ENCODE results near the gene SCRT2. TPM values are rescaled to one million over a fixed set of nuclear protein-coding genes. Genes with fewer than 3 reads are reported as not detected.

The SCRT2 gene
- total and polyA plus RNA-seq, 2 of the 8 experiments (the other 6 are each of a cell fraction or from before 2014, with no cell fraction given), result 0.12 to 0.34 TPM

DNA sequence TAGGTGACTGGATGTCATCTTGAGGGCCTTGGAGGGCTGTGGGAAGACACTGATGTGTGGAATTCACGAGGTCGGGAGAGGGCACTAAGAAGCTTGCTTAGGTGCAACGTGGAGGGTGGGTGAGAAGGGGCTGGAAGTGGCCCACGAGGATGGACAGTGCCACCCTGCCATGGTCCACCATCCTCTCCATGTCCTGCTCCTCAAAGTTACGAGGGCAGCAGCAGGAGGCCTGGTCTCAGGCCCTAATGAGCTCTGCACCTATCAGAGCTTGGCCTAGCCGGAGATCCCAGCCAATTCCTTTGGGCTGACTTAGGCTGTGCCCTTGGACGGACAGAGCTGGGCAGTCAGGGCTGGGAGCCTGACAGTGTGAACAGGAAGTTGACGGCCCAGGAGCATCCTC, 27.8 kb upstream of the SCRT2 start:
- no peaks in the 10 kb centered on the region for H3K79me1 ChIP-seq (ENCODE audit: low read depth, low read length)
- POLR2A ChIA-PET (ENCODE audit: partially characterized antibody), result interaction anchor here (1.2 to 1.6 kb wide), 2 partner anchors 52 to 160 kb away, joined by 3 to 4 read pairs; partner anchors contain the start of gene CSNK2A1
- H2AFZ ChIP-seq (ENCODE audit: low read length), result no peak overlapping the region
- H3K23me2 ChIP-seq (ENCODE audit: low read depth, low read length), result no peaks in the 10 kb centered on the region
- no peak for DNase-seq (ENCODE audit: low read depth in 1 of 2, low spot score in 2 of 2)
- H3K23ac ChIP-seq (ENCODE audit: insufficient read length), result no peak overlapping the region
- peaks cover 0 to 2% of the 10 kb centered on the region in 2 experiments; a peak in 2 of 4 replicates for H3K9me3 ChIP-seq (ENCODE audit: insufficient read depth in 2 of 2, low read depth in 1 of 2, low read length in 1 of 2)
- no peak overlapping the region for H4K8ac ChIP-seq (ENCODE audit: extremely low read depth, insufficient read depth, low read length)
- H4K91ac ChIP-seq (replicated peaks; ENCODE audit: insufficient read length, low read length), result no peak overlapping the region
- H3K79me2 ChIP-seq (ENCODE audit: control insufficient read depth in 1 of 2, insufficient read depth in 2 of 2, low read length in 2 of 2), result no peaks in the 10 kb centered on the region
- H2BK5ac ChIP-seq (ENCODE audit: low read depth, low read length), result no peak overlapping the region
- peaks cover 0 to 2% (median under 1%) of the 10 kb centered on the region in 4 experiments; a peak in 3 of 7 replicates for H3K27me3 ChIP-seq (replicated peaks in 1 of 4; ENCODE audit: control insufficient read depth in 3 of 4, extremely low read depth in 1 of 4, insufficient read depth in 3 of 4, low read length in 3 of 4)
- no peaks in the 10 kb centered on the region for H4K20me1 ChIP-seq (replicated peaks in 1 of 2; ENCODE audit: control insufficient read depth in 1 of 2, insufficient read depth in 2 of 2, low read length in 2 of 2)
- no peak overlapping the region for H2BK12ac ChIP-seq (ENCODE audit: low read depth, low read length)
- CTCF ChIA-PET (ENCODE audit: partially characterized antibody), result interaction anchor here (0.5 to 4.7 kb wide), 9 partner anchors 8 to 89 kb away, joined by 3 to 17 read pairs (median 3); no protein-coding TSS in a partner anchor
- H2AK5ac ChIP-seq (ENCODE audit: low read depth, low read length), result no peak overlapping the region
- no peak overlapping the region for H4K5ac ChIP-seq (ENCODE audit: insufficient read length, low read depth, low read length)
- WGBS, 2 experiments (ENCODE audit: extremely low coverage in 1 of 2, insufficient coverage in 1 of 2, insufficient read length in 1 of 2, insufficient replicate concordance in 2 of 2, low coverage in 1 of 2, low lambda C conversion rate in 2 of 2, missing lambda C conversion rate in 1 of 2), result 86% methylated on average over 8 of the region's 8 CpGs; no CpG with 5 or more reads in 1 of the 2 experiments
- H3K4me3 ChIP-seq (ENCODE audit: extremely low read depth in 1 of 4, insufficient read depth in 2 of 4, low read depth in 3 of 4, low read length in 4 of 4), result no peak overlapping the region
- H3K9ac ChIP-seq (replicated peaks in 1 of 4; ENCODE audit: extremely low read depth in 1 of 4, low read depth in 3 of 4, low read length in 3 of 4), result no peak overlapping the region
- H2BK20ac ChIP-seq (ENCODE audit: low read length), result no peak overlapping the region
- no peak overlapping the region for H2BK120ac ChIP-seq (replicated peaks; ENCODE audit: low read depth, low read length)
- H3K36me3 ChIP-seq (ENCODE audit: control insufficient read depth in 2 of 4, insufficient read depth in 4 of 4, low read length in 3 of 4), result no peaks in the 10 kb centered on the region
- no peak overlapping the region for H3K4me2 ChIP-seq (ENCODE audit: insufficient read depth in 1 of 2, low read depth in 2 of 2, low read length in 2 of 2)
- no peak overlapping the region for H3K56ac ChIP-seq (replicated peaks; ENCODE audit: insufficient read length, low read depth, low read length)
- H2BK15ac ChIP-seq (ENCODE audit: low read length), result peak overlapping the region; percentile 74; the same call in 1 of the 2 replicates
- H3K14ac ChIP-seq (ENCODE audit: insufficient read length), result no peak overlapping the region
- TF ChIP-seq SP1 (IDR thresholded peaks at IDR 0.05; ENCODE audit: low read depth, low read length) (no peak), SP2 (IDR thresholded peaks at IDR 0.05; ENCODE audit: low read length) (no peak), TCF12 (IDR thresholded peaks at IDR 0.05; ENCODE audit: low read depth, low read length) (no peak), RAD21 (IDR thresholded peaks at IDR 0.05 in 1 of 2, conservative IDR thresholded peaks at IDR 0.05 in 1 of 2; ENCODE audit: low read depth in 2 of 2, low read length in 2 of 2) (no peak), RNF2 (IDR thresholded peaks at IDR 0.05; ENCODE audit: borderline replicate concordance, low read depth, low read length, missing control alignments, poor library complexity, severe bottlenecking) (no peak), CHD1 (IDR thresholded peaks at IDR 0.05; ENCODE audit: low read depth, low read length) (no peak), ZNF274 (IDR thresholded peaks at IDR 0.05; ENCODE audit: borderline replicate concordance, extremely low read depth, low read length) (no peak), EP300 (IDR thresholded peaks at IDR 0.05; ENCODE audit: borderline replicate concordance in 1 of 2, low read depth in 2 of 2, low read length in 2 of 2) (no peak), FOSL1 (IDR thresholded peaks at IDR 0.05; ENCODE audit: insufficient read depth, low read depth, low read length) (no peak), JUN (IDR thresholded peaks at IDR 0.05; ENCODE audit: low read depth, low read length) (no peak)
- H3K4me1 ChIP-seq (replicated peaks in 1 of 4; ENCODE audit: control insufficient read depth in 3 of 4, insufficient read depth in 4 of 4, low read length in 3 of 4), result peaks cover 7 to 16% (median 10%) of the 10 kb centered on the region in 4 experiments
- H3K4ac ChIP-seq (replicated peaks; ENCODE audit: insufficient read length, low read depth, low read length), result no peak overlapping the region
- no peak overlapping the region; the same call in 1 of the 2 replicates for H3K18ac ChIP-seq (ENCODE audit: extremely low read depth, low read length)
- no peak for FAIRE-seq
- H3K27ac ChIP-seq (ENCODE audit: low read depth, low read length), result no peak overlapping the region
